Stimulated activated CD4-positive, alpha-beta T cell treated with anti-CD3 and anti-CD28 coated beads, Interleukin-1b, Interleukin-23, amount 100 ng/mL, for 1 hour (primary cell): ENCODE data around the gene FAM83G.
"Not testable (repeated sequence)": the region's sequence is repeated elsewhere in the genome, so short reads cannot be mapped to it uniquely, and the experiment has no call there.

Experiments used
- DNase-seq, 2 donors: peaks; one replicate each; pipeline ENCODE4 v3.0.0-alpha.2; 2020; ENCODE audit warnings: low read depth in 2 of 2

Gene FAM83G

DNA sequence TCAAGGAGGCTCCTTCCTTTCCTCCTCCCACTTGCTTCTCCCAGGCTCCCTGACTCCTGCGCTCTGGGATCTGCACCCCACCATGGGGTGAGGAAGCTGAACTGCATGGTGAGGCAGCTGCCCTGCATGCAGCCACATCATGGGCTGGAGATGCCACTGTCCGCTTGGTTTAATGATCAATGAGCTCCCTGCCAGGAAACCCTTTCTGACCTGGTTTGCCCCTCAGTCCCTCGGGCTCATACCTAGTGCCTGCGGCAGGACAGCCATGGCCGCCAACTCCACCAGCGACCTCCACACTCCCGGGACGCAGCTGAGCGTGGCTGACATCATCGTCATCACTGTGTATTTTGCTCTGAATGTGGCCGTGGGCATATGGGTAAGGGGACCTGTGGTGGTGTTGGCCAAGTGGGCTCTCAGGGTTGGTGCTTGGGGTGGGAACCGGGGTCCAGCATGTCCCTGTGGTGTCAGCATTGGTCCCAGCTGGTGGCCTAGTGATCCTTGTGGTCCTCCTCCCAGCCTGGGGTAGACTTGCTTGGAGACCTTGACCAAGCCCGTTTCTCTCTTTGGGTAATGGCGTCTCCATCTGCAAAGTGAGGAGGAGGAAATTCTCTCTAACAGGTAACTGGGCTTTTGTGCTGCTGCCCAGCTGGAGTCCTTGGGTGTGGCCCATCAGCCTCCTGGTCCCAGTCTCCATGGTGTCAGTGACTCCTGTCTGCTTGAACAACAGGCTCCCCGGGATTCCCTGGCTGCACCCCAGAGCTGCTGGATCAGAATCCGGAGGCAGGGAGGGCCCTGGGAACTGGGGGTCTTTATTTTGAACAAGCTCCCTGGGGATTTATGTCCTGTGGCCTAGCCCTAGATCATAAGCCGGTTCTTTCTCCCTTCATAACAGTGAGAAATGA is 52.4 kb downstream of the FAM83G start, which contains the start of gene SLC5A10:
Gene SLC5A10 (plus strand): TSS at position 225 of the 902 bp plus-strand sequence. CDS start 41 bp downstream, at position 266.
- DNase-seq = no peak

DNA sequence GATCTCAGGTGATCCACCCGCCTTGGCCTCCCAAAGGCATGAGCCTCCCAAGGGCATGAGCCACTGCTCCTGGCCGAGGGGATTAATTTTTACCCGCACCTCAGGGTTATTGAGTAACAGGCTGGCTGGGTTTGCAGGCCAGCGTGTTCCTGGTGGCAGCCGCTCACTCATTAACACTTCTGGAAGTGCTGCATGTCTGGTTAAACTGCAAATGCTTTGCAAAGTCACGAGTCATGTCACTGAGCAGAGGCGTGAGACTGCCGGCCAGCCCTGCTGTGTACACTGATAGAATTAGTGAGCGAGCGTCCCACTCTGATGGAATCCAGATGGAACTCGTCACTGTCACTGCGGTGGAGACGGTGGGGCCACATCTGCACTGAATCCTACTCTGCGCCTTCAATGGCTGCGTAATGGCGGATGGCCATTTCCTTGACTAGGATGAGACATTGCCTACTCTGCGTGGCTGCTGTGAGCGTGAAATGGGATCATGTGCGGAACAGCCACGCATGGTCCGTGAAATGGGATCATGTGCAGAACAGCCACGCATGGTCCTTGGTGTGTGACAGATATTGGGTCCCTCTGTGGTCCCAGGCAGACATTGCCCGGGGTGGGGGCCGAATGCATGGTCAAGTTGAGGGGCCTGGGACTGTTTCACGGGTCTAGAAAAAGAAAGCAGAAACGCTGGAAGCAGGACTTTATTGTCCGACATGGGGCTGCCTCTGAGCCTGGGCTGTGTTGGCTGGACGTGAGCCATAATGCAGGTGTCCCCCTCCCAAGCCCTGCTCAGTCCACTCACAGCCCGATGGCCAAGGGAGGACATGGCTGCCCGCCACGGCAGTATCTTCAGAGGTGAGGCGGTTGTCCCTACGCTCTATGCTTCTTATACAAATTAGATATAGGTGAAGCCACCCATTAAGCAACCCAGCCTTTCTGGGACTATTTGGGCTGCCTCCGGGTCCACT is 53.3 kb downstream of the FAM83G start:
- no peak for DNase-seq

DNA sequence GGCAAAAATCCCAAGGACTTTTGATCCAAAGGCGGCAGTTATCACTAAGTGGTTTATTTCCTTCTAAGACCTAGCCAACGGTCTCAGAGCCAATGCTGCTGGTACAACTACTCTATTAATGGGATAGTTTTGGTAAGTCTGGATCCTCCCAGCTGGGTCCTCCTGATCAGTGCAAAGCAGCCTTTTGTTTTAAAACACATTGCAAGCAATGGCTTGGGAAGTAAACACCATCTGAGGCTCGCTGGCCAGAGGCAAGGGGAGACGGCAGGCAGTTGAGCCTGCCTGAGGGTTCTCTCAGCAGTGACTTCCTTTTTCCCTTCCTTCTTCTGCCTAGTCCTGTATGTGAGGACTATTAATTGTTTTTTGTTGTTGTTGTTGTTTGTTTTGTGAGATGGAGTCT is 54.2 kb downstream of the FAM83G start:
- no peak for DNase-seq

DNA sequence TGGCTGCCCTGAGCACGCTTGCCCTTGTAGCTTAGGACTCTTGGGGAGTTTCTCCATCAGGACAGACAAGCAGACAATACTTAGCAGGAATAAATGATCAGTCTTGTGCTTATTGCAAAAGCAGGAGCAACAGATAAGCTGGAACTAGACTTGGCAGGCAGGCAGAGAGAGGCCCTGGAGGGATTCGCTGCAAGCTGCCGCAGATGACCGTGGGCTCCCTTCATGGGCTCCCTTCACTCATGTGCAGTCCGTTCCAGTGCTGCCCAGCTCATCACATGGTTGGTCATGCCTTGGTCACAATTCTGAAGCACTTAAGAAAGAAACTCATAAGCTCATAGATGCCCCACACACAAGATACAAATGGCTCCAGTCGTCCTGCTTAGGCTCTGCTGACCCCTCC is 55.0 kb downstream of the FAM83G start:
- no peak for DNase-seq

DNA sequence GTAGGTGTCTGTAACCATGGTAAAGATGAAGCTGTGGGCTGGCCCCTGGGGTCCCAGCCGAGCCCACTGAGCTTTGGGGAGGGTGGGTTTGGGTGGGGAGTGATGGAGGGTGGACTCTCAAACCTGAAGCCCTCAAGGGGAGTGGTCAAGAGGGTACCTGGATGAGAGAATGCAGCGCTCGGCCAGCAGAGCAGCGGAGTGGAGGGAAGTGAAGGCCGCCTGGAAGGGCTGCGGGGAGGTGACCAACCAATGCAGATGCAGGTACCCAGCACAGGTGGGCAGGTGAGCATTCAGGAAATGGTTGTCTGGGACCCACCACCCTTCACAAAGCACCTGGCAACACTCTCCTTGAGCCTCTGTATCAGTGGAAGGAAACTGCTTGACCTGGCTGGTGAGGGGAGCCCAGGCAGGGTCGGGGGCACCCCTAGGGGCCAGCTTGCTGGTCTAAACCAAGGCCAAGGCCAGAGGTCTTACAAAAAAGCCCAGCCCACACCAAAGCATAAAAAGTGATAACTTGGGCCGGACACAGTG is 56.0 kb downstream of the FAM83G start:
- no peak for DNase-seq

DNA sequence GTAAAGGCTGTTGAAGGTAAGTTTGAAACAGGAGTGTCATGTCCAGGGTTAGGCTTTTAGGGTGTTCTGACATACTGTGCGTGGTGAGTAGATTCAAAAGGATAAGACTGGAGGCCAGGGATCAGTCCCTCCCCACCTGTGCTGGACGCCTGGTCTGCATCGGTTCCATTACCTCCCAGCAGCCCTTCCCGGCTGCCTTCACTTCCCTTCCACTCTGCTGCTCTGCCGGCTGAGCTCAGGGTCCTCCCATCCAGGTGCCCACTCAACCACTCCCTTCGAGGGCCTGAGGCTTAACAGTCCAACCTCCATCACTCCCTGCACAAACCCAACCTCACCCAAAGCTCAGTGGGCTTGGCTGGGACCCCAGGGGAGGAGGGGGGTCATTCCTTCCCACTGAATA is 56.7 kb downstream of the FAM83G start:
- no peak for DNase-seq

DNA sequence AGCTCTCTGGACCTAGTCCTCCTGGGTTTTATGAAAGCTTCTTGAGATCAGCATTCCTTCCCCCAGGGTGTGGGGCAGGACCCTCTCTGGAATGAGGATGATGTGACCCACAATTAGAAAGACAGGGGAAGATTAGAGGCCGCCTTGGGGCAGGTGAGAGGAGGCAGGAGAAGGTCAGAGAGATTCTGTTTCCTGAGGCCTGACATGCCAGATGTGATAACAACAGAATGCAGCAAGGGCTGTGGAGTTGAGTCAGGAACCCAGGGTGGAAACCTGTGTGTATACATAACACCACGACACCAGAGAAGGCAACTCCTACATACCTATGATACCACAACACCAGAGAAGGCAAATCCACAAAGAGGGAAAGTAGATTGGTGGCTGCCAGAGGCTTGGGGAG is 58.0 kb downstream of the FAM83G start:
- no peak for DNase-seq

- no peak for DNase-seq
Observed at GRCh38 chr17:18944646-18945045, 59.9 kb downstream of the FAM83G start.

DNA sequence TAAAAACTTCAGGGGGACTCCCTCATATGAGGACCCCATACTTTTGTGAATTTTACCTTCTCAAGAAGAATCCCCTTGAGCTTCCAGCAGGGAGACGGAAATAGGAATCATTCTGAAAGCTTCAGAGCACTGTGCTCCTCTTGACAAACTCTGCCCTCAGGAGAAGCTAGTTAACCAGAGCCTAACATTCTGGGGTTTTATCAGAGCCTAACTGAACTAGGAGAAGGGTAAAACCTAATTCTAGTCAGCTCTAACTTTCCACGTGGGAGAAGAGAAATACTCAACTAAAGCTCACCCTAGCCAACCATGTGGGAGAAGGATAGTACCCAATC is 65.9 kb downstream of the FAM83G start:
- no peak for DNase-seq

DNA sequence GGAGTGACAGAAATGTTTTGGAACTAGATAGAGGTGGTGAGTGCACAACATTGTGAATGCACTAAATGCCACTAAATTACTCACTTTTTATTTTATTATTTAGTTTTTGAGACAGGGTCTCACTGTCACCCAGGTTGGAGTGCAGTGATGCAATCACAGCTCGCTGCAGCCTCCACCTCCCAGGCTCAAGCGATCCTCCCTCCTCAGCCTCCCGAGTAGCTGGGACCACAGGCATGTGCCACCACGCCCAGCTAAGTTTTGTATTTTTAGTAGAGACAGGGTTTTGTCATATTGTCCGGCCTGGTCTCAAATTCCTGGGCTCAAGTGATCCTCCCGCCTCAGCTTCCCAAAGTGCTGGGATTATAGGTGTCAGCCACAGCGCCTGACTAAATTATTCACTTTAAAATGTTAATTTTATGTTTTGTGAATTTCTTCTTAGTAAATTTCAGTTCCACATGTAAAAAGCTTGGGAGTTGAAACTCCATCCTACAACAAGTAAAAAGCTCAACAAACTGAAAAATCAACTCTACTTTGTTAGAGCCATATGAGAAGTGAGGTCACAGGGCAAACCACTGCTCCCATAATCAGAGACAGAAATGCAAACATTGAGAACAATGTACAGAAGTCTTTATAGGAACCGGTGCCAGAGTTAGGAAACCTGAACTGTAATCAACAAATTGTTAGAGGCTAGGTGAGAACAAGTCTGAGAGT is 66.4 kb downstream of the FAM83G start:
- DNase-seq = no peak

DNA sequence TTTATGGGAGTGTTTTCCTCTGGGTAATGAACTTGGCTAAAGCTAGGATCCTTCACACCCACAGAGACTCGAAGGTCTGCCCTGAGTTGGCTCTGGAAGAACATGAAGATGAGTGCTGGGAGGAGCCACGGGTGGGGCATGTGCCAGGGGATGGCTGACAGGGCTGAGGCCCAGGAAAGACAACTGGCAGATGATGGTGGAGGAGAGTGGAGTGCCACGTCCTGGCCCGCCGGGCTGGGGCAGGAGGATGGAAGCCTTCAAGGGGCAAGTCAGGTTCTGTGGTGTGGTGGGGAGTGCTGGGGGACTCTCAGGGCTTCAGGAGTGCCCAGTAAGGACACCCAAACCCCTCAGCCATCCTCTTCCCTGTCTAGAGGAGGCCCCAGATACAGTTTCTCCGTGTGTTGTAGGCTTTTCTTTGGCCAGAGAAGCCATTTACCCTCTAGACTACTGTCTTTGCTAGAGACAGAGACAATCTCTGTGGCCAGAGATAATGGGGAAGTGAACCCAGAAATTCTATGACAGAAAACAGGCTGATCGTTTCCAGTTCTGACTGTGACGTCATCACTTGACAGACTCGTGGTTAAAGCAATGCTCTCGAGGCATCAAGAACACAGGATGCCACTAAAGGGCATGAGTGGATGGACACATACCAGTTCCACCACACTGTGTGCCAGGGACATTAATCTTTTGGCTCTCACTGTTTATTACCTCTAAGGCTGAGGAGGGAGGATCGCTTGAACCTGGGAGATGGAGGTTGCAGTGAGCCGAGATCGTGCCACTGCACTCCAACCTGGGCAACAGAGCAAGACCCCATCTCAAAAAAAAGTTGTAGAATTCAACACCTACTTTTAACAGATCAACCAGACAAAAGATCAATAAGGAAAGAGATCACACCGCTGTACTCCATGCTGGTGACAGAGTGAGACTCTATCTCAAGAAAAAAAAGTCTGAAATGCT is 71.2 kb downstream of the FAM83G start:
- no peak for DNase-seq

DNA sequence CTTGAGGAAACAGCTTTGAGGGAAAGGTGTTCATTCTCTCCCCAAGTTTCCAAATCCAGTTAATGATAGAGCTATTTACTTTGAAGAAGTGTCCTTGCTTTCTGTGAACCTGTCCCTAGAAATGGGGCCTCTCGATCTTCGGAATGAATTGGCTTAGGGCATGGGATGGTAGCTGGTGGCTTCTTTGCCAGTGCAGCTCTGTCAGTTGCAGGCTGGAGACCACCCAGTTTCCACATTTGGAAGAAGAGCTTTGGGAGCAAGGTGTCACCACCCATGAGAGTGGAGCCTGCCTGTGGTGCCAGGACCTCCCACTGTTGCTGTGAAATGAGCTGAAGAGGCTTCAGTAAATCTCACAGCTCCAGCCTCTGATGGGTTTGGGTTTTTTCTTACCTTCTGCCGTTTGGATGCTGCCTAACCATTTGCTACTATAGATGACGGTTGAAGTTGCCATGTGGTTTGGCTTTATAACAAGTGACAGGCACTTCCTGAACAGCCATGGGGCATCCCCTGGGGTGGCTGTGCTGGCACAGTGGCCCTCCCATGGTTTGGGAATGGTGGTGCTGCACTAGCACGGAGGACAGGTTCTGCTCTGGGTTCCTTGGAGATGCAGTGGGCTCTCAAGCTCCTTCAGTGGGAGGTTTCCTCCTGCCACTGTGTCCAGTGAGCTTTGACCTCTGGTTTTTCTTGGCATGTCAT is 72.1 kb downstream of the FAM83G start:
- no peak for DNase-seq

DNA sequence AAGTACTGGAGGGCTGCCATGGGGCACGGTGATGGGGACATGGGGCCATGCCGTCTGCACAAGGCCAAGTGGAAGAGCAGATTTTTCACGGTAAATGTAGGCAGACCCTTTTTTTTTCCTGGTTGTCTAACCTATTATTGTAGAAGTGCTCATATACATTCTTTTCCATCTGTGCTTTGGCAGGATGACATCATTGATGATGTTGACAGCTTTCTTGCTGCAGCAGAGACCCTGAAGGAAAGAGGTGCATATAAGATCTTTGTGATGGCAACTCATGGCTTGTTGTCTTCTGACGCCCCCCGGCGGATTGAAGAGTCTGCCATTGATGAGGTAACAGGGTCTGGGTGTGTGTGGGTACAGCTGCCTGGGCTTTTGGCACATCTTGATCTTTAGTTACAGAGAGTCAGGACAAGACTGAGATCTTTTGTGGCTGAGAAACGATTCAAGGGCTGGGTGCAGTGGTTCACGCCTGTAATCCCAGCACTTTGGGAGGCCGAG is 75.9 kb downstream of the FAM83G start:
- no peak for DNase-seq

GRCh38 chr17:18925187-18925586 is 79.4 kb downstream of the FAM83G start:
- DNase-seq = no peak

DNA sequence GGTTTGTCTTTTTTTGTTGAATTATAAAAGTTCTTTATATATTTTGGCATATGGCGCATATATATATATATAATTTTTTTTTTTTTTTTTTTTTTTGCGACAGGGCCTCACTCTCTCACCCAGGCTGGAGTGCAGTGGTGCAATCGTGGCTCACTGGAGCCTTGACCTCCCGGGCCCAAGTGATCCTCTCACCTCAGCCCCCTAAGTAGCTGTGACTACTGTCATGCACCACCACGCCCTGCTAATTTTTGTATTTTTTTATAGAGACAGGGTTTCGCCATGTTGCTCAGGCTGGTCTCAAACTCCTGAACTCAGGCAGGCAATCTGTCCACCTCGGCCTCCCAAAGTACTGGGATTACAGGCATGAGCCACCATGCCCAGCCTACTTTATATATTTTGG is 82.0 kb downstream of the FAM83G start:
- DNase-seq = not testable (repeated sequence)

DNA sequence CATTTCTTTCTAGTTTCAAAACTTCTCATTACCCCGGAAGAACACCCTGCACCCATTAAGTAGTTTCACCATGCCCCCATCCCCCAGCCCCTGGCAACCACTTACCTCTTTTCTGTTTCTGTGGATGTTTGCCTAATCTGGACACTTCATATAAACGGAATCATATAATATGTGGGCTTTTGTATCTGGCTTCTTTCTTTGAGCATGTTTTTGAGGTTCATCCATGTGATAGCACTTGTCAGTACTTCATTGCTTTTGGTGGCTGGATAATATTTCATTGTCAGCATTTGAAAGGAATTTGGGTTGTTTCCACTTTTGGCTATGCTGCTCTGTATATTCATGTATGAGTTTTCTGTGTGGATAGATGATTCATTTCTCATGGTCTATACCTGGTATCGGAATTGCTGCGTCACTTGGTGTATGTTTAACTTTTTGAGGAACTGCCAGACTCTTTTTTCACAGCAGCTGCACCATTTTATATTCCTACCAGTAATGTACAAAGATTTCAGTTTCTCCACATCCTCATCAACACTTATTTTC is 82.6 kb downstream of the FAM83G start:
- DNase-seq = no peak

- no peak for DNase-seq
Observed at GRCh38 chr17:18921485-18921884, 83.1 kb downstream of the FAM83G start.

- DNase-seq = no peak
Observed at GRCh38 chr17:18920911-18921441, 83.6 kb downstream of the FAM83G start.

DNA sequence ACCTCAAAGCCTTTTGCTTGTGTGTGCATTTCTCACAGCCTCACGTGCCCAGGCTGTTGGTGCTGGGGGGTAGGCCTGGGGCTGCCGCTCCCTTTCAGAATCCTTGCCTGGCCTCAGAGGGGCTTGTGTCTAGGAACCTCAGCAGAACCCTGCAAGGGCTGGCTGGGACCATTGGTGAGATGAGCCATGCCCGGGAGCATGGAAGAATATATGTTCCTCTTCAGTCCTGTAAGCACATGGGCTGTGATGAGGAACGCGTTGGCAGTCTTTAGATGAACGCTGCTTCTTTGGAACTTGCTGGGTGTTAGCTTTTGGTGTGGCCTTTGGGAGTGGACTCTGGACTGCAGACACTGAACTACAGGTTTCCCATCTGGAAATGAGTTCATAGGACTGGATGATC is 84.6 kb downstream of the FAM83G start:
- DNase-seq = no peak
